ENCODE measurements around the gene XRCC1. TPM values are rescaled to one million over a fixed set of nuclear protein-coding genes. Genes with fewer than 3 reads are reported as not detected.

XRCC1 gene
- total RNA-seq, 1 donor = 14.2 TPM

DNA sequence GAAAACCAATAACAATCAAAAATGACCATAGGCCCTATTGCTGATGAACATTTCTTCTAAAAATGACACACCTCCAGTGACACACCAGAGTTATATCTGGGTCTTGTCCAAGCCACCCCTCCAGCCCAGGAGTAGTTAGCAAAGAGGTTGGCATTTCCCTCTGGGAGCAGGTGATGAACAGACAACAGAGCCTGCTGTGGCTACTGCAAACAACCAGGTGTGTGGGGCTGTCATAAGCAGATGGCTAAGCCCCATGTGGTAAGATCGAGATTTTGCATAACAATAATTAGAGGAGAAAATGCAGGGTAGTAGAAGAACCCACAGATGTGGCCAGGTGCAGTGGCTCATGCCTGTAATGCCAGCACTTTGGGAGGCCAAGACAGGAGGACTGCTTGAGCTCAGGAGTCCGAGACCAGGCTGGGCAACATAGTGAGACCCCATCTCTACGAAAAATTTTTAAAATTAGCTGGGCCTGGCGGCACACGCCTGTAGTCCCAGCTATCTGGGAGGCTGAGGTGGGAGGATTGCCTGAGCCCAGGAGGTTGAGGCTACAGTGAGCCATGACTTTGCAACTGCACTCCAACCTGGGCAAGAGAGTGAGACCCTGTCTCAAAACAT is 5.0 kb downstream of the XRCC1 start:
- Histone ChIP-seq H3K4me3 (ENCODE audit: low read length) (no peak overlapping the region), H3K9me3 (ENCODE audit: low read depth, low read length) (no peaks in the 10 kb centered on the region), H3K4me1 (ENCODE audit: insufficient read depth, low read length) (peaks cover 10% of the 10 kb centered on the region), H3K27me3 (ENCODE audit: insufficient read depth, low read length) (no peaks in the 10 kb centered on the region)

DNA sequence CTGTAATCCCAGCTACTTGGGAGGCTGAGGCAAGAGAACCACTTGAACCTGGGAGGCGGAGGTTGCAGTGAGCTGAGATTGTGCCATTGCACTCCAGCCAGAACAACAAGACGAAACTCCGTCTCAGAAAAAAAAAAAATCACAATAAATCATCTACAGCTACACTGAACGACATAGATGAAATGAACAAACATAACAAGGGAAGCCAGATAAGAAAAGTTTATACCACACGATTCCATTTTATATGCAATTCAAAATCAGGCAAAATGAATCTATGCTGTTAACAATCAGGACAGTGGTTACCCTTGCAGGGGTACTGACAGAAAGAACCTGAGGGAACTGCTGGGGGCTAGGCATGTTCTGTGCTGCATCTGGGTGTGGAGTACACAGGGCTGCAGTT is 5.7 kb downstream of the XRCC1 start:
- no peak overlapping the region for H3K4me3 ChIP-seq (ENCODE audit: low read length)
- H3K9me3 ChIP-seq (ENCODE audit: low read depth, low read length) = no peaks in the 10 kb centered on the region
- H3K4me1 ChIP-seq (ENCODE audit: insufficient read depth, low read length) = peaks cover 7% of the 10 kb centered on the region
- H3K27me3 ChIP-seq (ENCODE audit: insufficient read depth, low read length) = no peaks in the 10 kb centered on the region

DNA sequence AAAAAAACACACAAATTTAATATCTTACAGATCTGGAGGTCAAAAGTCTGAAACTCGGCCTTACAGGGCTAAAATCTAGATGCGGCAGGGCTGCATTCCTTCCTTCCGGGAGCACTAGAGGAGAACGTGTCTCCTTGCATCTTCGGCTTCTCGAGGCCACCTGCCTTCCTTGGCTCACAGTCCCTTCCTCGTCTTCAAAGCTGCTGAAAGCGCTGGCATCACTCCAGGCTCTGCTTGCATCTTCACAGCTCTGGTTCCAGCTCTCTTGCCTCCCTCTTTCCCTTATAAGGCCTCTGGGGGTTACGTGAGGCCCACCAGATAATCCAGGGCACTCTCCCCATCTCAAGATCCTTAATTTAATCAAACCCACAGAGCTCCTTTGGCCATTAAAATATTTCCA is 10.5 kb downstream of the XRCC1 start:
- Histone ChIP-seq H3K4me1 (ENCODE audit: insufficient read depth, low read length) (peaks cover 48% of the 10 kb centered on the region), H3K9me3 (ENCODE audit: low read depth, low read length) (no peaks in the 10 kb centered on the region), H3K4me3 (ENCODE audit: low read length) (no peak overlapping the region), H3K27me3 (ENCODE audit: insufficient read depth, low read length) (no peaks in the 10 kb centered on the region)

DNA sequence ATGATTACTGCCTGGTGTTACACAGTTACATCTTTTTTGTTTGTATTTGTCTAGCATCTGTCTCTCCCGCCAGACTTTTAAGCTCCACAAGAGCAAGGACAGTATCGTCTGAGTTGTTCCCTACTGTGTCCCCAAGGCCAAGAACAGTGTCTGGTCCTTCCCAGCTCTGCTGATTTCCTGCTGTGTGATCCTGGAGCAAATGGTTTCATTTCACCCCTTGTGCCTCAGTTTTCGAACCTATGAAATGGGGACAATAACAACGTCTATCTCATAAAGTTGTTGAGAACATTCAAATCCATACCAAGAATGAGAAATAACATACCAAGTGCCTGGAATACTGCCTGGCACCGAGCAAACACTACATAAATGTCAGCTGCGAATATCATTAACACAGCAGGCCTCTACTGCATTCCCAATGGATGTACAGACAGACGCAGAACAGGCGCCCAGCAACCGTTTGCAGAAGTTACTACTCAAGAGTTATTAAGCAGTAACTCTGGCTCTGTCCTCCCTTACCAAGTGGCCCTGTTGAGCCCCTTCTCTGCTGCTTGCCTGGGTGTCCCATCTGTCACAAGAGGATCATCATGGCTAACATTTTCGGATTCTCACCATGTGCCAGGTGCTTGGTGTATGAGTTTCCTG is 11.4 kb downstream of the XRCC1 start:
- Histone ChIP-seq H3K4me3 (ENCODE audit: low read length) (no peak overlapping the region), H3K9me3 (ENCODE audit: low read depth, low read length) (no peaks in the 10 kb centered on the region), H3K4me1 (ENCODE audit: insufficient read depth, low read length) (peaks cover 48% of the 10 kb centered on the region), H3K27me3 (ENCODE audit: insufficient read depth, low read length) (no peaks in the 10 kb centered on the region)

DNA sequence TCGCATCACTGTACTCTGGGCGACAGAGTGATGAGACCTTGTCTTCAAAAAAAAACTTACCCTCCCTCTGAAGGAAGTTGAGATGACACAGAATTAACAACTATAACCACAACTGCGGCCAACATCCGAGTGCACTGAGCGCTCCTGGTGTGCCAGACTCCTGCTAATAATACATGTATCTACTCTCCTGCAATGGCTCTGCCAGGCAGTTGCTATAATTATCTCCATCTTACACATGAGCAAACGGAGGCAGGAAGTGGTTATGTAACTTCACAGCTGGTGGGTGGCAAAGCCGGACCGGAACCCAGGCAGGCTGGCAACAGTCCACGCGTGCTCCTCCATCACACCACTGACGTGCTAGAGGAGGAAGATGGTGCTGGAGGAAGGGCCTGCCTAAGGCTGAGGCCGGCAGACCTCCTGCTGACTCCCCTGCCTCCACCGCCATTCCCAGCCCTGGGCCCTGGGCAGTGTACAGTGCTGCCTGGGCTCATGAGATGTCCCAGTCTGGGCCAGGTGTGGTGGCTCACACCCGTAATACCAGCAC is 12.6 kb downstream of the XRCC1 start:
- Histone ChIP-seq H3K4me1 (ENCODE audit: insufficient read depth, low read length) (peaks cover 48% of the 10 kb centered on the region), H3K9me3 (ENCODE audit: low read depth, low read length) (no peaks in the 10 kb centered on the region), H3K27me3 (ENCODE audit: insufficient read depth, low read length) (no peaks in the 10 kb centered on the region), H3K4me3 (ENCODE audit: low read length) (no peak overlapping the region)

DNA sequence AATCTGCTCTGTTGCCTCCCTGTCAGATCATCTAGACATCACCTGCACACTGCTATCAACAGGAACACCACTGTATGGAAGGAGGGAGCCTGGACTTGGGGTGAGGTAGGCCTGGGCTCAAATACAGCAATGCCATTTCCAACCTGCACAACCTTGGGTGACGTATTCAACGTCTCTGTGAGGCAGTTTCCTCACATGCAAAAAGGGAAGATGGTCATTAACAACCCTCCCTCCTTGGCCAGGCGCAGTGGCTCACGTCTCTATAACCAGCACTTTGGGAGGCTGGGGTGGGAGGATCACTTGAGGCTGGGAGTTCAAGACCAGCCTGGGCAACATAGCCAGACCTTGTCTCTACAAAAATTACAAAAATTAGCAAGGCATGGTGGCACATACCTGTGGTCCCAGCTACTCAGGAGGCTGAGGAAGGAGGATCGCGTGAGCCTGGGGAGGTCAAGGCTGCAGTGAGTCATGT is 13.1 kb downstream of the XRCC1 start:
- no peaks in the 10 kb centered on the region for H3K9me3 ChIP-seq (ENCODE audit: low read depth, low read length)
- H3K4me3 ChIP-seq (ENCODE audit: low read length) = no peak overlapping the region
- H3K27me3 ChIP-seq (ENCODE audit: insufficient read depth, low read length) = no peaks in the 10 kb centered on the region
- peaks cover 48% of the 10 kb centered on the region for H3K4me1 ChIP-seq (ENCODE audit: insufficient read depth, low read length)

DNA sequence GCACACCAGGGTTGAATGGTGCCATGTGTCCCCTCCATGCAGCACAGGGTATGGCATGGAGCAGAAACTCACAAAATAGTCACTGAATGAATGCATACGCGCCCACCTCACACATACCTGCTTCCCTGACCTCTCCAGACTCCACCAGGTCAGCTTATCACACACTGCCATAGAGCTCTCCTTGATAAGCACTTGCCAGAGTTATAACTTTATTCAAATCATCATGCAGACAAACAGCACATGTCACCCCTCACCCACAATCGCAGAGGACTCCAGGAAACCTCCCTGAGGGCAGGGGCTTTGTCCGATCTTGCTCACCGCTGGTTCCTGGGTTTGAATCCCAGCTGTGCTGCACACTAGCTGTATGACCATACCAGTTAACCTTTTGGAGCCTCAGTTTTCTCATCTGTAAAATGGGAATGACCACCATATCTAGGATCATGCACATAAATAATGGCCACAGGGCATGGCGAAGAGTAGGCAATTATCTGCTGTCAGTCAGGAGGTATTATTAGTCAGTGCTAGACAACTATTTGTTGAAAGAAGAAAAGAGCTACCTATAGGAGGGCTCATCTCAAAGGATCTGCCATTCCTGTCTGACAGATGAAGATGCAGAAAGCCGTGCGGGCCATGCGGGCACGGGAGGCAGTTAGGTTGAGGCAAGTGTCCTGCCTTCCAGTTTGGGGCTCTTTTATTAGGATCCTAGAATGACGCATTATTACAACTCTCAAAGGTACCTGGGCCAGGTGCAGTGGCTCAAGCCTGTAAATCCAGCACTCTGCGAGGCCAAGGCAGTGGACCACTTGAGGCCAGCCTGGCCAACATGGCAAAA is 14.0 kb downstream of the XRCC1 start:
- Histone ChIP-seq H3K9me3 (ENCODE audit: low read depth, low read length) (no peaks in the 10 kb centered on the region), H3K4me3 (ENCODE audit: low read length) (no peak overlapping the region), H3K4me1 (ENCODE audit: insufficient read depth, low read length) (peaks cover 48% of the 10 kb centered on the region), H3K27me3 (ENCODE audit: insufficient read depth, low read length) (no peaks in the 10 kb centered on the region)

DNA sequence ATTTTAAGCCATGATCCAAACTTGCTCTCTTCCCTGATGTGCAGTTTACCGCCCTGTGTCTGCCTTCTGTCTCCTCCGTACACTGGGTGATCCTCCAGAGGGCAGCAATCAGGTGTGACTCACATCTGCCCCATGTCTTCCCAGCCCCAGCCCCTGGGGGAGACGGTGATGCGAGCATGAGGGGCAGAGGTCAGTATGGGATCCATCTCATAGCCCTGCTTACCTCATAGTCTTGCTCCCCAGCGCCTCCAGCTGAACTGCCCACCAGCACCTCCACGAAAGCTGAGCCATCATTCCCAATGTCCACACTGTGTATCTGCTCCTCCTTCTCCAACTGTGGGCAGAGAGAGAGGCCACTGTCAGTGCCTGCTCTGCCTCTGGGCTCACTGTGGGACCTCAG is 14.6 kb downstream of the XRCC1 start:
- peaks cover 48% of the 10 kb centered on the region for H3K4me1 ChIP-seq (ENCODE audit: insufficient read depth, low read length)
- no peaks in the 10 kb centered on the region for H3K9me3 ChIP-seq (ENCODE audit: low read depth, low read length)
- H3K27me3 ChIP-seq (ENCODE audit: insufficient read depth, low read length) = no peaks in the 10 kb centered on the region
- H3K4me3 ChIP-seq (ENCODE audit: low read length) = no peak overlapping the region

DNA sequence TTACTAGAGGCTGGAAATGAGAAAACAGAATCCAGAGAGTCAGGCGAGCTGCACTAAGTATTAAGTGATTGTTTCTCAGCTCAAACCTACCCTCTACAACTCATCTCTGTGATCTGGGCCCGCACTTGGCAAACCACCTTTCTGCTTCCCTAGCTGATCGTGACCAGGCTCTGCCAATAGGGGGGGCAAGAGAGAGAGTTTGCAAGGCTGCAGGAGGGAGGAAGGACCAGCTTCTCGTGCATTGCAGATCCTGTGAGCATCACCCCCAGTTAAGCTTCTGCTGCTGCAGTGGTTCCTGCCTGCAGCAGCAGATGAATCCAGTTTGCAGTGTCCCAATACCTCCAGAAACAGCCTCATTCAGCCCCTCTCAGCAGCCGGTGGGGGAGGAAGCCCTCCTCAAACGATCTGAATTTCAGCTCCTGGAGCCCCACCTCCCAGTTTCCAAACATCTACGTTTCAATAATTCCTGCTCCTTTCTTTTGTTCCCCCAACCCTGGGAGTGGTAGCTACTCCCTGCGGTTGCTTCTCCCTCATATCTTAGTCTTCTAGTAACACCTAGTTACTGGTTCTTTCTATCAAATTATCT is 20.0 kb downstream of the XRCC1 start:
- peaks cover 6% of the 10 kb centered on the region for H3K4me1 ChIP-seq (ENCODE audit: insufficient read depth, low read length)
- H3K9me3 ChIP-seq (ENCODE audit: low read depth, low read length) = no peaks in the 10 kb centered on the region
- no peak overlapping the region for H3K4me3 ChIP-seq (ENCODE audit: low read length)
- H3K27me3 ChIP-seq (ENCODE audit: insufficient read depth, low read length) = no peaks in the 10 kb centered on the region

DNA sequence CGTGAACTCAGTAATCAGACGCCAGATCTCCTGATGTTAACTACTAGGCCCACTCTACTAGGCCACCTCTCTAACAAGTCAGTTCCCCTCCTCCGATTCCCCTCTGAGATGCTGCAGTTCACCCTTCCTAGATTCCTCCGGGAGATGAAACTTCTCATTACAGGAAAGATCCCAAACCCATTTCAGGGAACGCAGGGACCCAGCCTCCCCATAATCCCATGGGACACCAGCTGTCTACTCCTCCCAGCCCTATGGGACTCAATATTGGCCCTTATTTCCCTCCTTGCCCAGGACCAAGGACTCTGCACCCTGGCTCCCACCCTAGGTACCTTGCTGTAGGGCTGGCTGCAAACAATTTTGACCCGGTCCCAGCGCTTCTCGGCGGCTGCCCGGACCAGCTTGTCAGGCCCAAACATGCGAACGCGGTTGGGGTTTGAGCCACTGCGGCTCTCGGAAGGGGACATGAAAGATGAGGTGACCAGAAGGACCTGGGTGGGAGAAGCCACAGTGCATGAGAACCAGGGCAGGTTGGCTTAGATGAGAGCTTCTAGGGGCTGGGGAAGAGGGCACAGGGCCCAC is 20.9 kb downstream of the XRCC1 start:
- peaks cover 4% of the 10 kb centered on the region for H3K4me1 ChIP-seq (ENCODE audit: insufficient read depth, low read length)
- H3K9me3 ChIP-seq (ENCODE audit: low read depth, low read length) = no peaks in the 10 kb centered on the region
- H3K27me3 ChIP-seq (ENCODE audit: insufficient read depth, low read length) = no peaks in the 10 kb centered on the region
- H3K4me3 ChIP-seq (ENCODE audit: low read length) = no peak overlapping the region

DNA sequence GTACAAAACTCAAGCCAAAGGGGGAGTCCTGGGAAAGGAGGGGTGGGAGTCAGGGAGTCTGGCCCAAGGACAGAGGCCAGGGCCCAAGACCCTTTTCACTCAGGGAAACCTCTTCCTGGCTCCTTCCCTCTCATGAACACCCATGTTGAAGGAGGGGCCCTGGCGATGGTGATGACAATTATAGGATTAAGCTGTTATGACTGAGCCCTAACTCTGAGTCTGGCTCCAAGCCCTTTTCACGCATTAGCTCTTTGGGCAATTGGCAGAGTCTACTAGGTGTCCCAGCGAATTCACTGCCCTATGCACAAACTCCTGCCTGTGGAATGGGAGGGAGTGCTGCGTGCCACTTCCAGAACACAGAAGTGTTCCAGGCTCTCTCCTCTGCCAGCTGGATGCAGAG is 21.7 kb downstream of the XRCC1 start:
- H3K27me3 ChIP-seq (ENCODE audit: insufficient read depth, low read length) = no peaks in the 10 kb centered on the region
- H3K4me3 ChIP-seq (ENCODE audit: low read length) = no peak overlapping the region
- peaks cover 4% of the 10 kb centered on the region for H3K4me1 ChIP-seq (ENCODE audit: insufficient read depth, low read length)
- no peaks in the 10 kb centered on the region for H3K9me3 ChIP-seq (ENCODE audit: low read depth, low read length)

DNA sequence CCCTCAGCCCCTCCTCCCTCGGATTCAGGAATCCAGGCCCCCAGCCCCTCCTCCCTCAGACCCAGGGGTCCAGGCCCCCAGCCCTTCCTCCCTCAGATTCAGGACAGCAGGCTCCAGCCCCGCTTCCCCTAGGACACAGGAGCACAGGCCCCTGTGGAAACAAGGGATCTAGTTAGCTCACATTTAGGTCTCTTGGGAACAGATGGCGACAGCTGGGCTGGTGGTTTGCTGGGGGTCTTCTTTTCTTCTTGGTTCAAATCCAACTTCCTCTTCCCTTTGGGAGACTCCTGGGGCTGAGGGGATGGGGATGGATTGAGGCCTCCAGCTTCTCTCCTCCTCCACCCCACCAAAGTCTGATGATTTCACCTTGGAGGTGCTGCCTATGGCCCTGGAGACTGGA is 22.7 kb downstream of the XRCC1 start:
- Histone ChIP-seq H3K4me3 (ENCODE audit: low read length) (no peak overlapping the region), H3K27me3 (ENCODE audit: insufficient read depth, low read length) (no peaks in the 10 kb centered on the region)

DNA sequence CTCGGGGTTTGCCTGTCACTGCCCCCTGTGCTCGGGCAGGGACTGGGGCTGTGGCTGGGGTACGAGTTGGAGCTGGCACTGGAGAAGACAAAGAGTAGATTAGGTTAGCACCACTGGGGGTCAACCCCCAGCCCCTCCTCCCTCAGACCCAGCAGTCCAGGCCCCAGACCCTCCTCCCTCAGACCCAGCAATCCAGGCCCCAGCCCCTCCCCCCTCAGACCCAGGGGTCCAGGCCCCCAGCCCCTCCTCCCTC is 23.2 kb downstream of the XRCC1 start:
- Histone ChIP-seq H3K4me3 (ENCODE audit: low read length) (no peak overlapping the region), H3K4me1 (ENCODE audit: insufficient read depth, low read length) (peaks cover 4% of the 10 kb centered on the region), H3K27me3 (ENCODE audit: insufficient read depth, low read length) (no peaks in the 10 kb centered on the region), H3K9me3 (ENCODE audit: low read depth, low read length) (no peaks in the 10 kb centered on the region)

More for the DNA sequence above, 22.7 kb downstream of the XRCC1 start:
- H3K4me1 ChIP-seq (ENCODE audit: insufficient read depth, low read length) = peaks cover 4% of the 10 kb centered on the region
- H3K9me3 ChIP-seq (ENCODE audit: low read depth, low read length) = no peaks in the 10 kb centered on the region

DNA sequence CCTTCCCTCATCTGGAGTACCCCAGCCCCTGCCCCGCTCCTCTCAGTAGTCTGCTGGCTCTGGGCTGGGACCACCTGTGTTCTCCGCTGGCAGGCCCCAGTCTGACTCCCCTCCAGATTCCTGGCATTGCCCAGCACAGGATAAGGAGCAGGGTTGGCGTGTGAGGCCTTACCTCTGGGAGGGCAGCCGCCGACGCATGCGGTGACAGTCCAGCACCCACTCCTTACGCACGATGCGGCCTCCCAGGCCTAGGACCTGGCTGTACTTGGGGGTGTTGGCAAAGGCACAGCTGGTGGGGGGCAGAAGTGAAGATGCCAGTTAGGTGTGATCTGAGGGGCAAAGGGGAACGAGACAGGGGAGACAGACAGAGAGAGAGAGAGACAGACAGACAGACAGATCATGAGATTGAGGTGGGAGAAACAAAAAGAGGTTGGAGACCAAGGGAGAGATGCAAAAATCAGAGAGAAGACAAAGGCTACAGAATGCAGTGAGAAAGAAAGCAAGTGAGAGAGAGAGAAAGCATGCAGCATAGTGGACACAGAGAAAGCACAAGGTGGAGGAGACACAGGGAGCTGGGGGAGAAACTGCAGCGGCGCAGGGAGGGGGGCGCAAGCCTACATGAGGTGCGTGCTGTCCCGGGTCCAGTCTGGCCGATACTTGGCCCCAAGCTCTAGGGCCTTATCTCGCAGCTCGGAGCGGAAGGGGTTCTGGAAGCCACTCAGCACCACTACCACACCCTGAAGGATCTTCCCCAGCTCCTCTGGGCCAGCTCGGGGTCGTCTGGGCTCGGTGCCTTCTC is 23.7 kb downstream of the XRCC1 start:
- no peaks in the 10 kb centered on the region for H3K27me3 ChIP-seq (ENCODE audit: insufficient read depth, low read length)
- H3K9me3 ChIP-seq (ENCODE audit: low read depth, low read length) = no peaks in the 10 kb centered on the region
- H3K4me3 ChIP-seq (ENCODE audit: low read length) = no peak overlapping the region
- peaks cover 4% of the 10 kb centered on the region for H3K4me1 ChIP-seq (ENCODE audit: insufficient read depth, low read length)
